Ovary (tissue), 3 donors: Measurements from ENCODE around the gene NUCB1.

Experiments
- EP300 ChIP-seq: sonication (generic); formaldehyde crosslinking; IDR thresholded peaks from one replicate; pipeline ENCODE4 v1.6.1; 2017; ENCODE audit warnings: antibody characterized with exemption
- POLR2A ChIP-seq: fragments of 450-650 bp; IDR thresholded peaks from one replicate; pipeline ENCODE4 v1.6.1; 2017; ENCODE audit warnings: antibody characterized with exemption, mild to moderate bottlenecking, moderate library complexity
- TF ChIP-seq, protein P1 (sequence below), 3 donors: fragments of 450-650 bp in 2 of 3; fragments of 200-600 bp in 1 of 3; IDR thresholded peaks; one replicate each; pipeline versions ENCODE4 v1.5.1 to v1.8.0; 2016 to 2022; ENCODE audit warnings: antibody characterized with exemption in 3 of 3, mild to moderate bottlenecking in 1 of 3
- donor health status: DM: no; HTN: no; CAD: no.

GRCh38 chr19:48890551-48890950 is 9.6 kb upstream of the NUCB1 start:
- TF ChIP-seq, protein P1, sequence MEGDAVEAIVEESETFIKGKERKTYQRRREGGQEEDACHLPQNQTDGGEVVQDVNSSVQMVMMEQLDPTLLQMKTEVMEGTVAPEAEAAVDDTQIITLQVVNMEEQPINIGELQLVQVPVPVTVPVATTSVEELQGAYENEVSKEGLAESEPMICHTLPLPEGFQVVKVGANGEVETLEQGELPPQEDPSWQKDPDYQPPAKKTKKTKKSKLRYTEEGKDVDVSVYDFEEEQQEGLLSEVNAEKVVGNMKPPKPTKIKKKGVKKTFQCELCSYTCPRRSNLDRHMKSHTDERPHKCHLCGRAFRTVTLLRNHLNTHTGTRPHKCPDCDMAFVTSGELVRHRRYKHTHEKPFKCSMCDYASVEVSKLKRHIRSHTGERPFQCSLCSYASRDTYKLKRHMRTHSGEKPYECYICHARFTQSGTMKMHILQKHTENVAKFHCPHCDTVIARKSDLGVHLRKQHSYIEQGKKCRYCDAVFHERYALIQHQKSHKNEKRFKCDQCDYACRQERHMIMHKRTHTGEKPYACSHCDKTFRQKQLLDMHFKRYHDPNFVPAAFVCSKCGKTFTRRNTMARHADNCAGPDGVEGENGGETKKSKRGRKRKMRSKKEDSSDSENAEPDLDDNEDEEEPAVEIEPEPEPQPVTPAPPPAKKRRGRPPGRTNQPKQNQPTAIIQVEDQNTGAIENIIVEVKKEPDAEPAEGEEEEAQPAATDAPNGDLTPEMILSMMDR (IDR thresholded peaks at IDR 0.05) = no peak
- TF ChIP-seq POLR2A (no peak), EP300 (no peak)
